Measurements from ENCODE around the gene TNFAIP6. TPM values are rescaled to one million over a fixed set of nuclear protein-coding genes. Genes with fewer than 3 reads are reported as not detected.
"Not testable (repeated sequence)": the region's sequence is repeated elsewhere in the genome, so short reads cannot be mapped to it uniquely, and the experiment has no call there.

The TNFAIP6 gene
- total and polyA plus RNA-seq, 7 donors = 0.87 to 4.9 (median 3.9) TPM

- 91% methylated on average over 3 of the region's 3 CpGs for WGBS, 2 donors
- Histone ChIP-seq H3K4me1 (no peaks in the 10 kb centered on the region), H3K27ac (no peak overlapping the region), H3K27me3 (no peaks in the 10 kb centered on the region), H3K36me3 (no peaks in the 10 kb centered on the region), H3K4me3 (no peak overlapping the region), H3K9me3 (no peaks in the 10 kb centered on the region)
- intact Hi-C loops (cut with DNase I) = no loop called here
- no peak for TF ChIP-seq POLR2AphosphoS5 (IDR thresholded peaks at IDR 0.05)
- TF ChIP-seq CTCF (IDR thresholded peaks at IDR 0.05) = no peak
- TF ChIP-seq EP300 (IDR thresholded peaks at IDR 0.05) = no peak
- TF ChIP-seq POLR2A (IDR thresholded peaks at IDR 0.05) = no peak
- DNase-seq = no peak
Observed at GRCh38 chr2:151338115-151338514, 19.3 kb upstream of the TNFAIP6 start.

- WGBS, 2 donors = 88 to 94% methylated on average over 2 of the region's 2 CpGs
Observed at GRCh38 chr2:151343073-151343472, 14.3 kb upstream of the TNFAIP6 start.

GRCh38 chr2:151344191-151344590 is 13.2 kb upstream of the TNFAIP6 start:
- H3K27ac ChIP-seq; DNase-seq; H3K4me3 ChIP-seq; H3K36me3 ChIP-seq; intact Hi-C loops (cut with DNase I); H3K27me3 ChIP-seq; H3K9me3 ChIP-seq; H3K4me1 ChIP-seq: not testable (repeated sequence)
- WGBS, 2 donors = 90 to 97% methylated on average over 4 of the region's 4 CpGs

More at GRCh38 chr2:151343073-151343472, 14.3 kb upstream of the TNFAIP6 start:
- no peaks in the 10 kb centered on the region for H3K27me3 ChIP-seq
- TF ChIP-seq EP300 (IDR thresholded peaks at IDR 0.05) (no peak), CTCF (IDR thresholded peaks at IDR 0.05) (no peak), POLR2AphosphoS5 (IDR thresholded peaks at IDR 0.05) (no peak), POLR2A (IDR thresholded peaks at IDR 0.05) (no peak)
- no peaks in the 10 kb centered on the region for H3K9me3 ChIP-seq
- no peak for DNase-seq
- no peaks in the 10 kb centered on the region for H3K36me3 ChIP-seq
- H3K4me3 ChIP-seq = no peak overlapping the region
- H3K4me1 ChIP-seq = no peaks in the 10 kb centered on the region
- intact Hi-C loops (cut with DNase I) = no loop called here
- H3K27ac ChIP-seq = no peak overlapping the region

GRCh38 chr2:151344906-151345305 is 12.5 kb upstream of the TNFAIP6 start:
- no peaks in the 10 kb centered on the region for H3K36me3 ChIP-seq
- WGBS, 2 donors = 92% methylated on average over 2 of the region's 2 CpGs
- intact Hi-C loops (cut with DNase I) = no loop called here
- H3K4me3 ChIP-seq = no peak overlapping the region
- no peaks in the 10 kb centered on the region for H3K27me3 ChIP-seq
- no peak for DNase-seq
- H3K4me1 ChIP-seq = no peaks in the 10 kb centered on the region
- H3K9me3 ChIP-seq = no peaks in the 10 kb centered on the region
- H3K27ac ChIP-seq = no peak overlapping the region
- TF ChIP-seq CTCF (IDR thresholded peaks at IDR 0.05) (no peak), POLR2A (IDR thresholded peaks at IDR 0.05) (no peak), EP300 (IDR thresholded peaks at IDR 0.05) (no peak), POLR2AphosphoS5 (IDR thresholded peaks at IDR 0.05) (no peak)

GRCh38 chr2:151347294-151347693 is 10.1 kb upstream of the TNFAIP6 start:
- H3K4me1 ChIP-seq = no peaks in the 10 kb centered on the region
- no peak overlapping the region for H3K27ac ChIP-seq
- no peak overlapping the region for H3K4me3 ChIP-seq
- TF ChIP-seq CTCF (IDR thresholded peaks at IDR 0.05) (no peak), POLR2A (IDR thresholded peaks at IDR 0.05) (no peak), POLR2AphosphoS5 (IDR thresholded peaks at IDR 0.05) (no peak), EP300 (IDR thresholded peaks at IDR 0.05) (no peak)
- H3K9me3 ChIP-seq = no peaks in the 10 kb centered on the region
- no peak for DNase-seq
- no peaks in the 10 kb centered on the region for H3K36me3 ChIP-seq
- intact Hi-C loops (cut with DNase I) = no loop called here
- no peaks in the 10 kb centered on the region for H3K27me3 ChIP-seq
